ENCODE measurements around the gene PIP5K1C. TPM values are rescaled to one million over a fixed set of nuclear protein-coding genes. Genes with fewer than 3 reads are reported as not detected.

PIP5K1C gene
- polyA plus RNA-seq, 4 donors: 18.3 to 37.0 (median 28.8) TPM

DNA sequence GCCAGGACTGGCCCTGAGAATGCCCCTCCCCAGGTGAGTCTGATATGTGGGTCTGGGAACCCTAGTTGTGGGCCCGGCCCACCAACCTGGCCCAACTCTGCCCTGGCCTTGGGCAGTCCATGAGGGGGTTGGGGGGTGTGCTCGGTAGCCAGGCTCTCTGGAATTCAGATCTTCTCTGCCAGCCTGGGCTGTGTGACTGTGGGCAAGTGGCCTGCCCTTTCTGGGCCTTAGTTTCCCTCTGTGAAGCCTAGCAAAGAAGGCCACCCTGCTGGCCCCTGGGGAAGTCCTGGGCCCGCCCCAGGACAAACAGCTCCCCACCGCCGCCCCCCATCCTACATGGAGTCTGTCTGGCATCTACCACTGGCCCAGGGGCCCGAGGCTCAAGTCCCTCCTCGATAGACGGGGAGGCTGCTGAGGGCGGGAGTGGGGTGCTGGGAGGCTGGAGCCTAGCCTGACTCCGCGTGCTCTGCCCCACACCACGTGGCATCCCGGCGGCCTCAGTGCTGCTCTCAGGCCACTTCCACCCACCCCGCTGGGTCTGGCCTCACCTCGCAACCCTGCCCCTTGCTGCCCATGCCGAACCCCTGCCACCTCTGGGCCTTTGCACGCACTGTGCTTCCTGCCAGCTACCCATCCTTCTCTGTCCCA, 85.3 kb downstream of the PIP5K1C start:
- DNase-seq (ENCODE audit: low read depth in 4 of 4, low spot score in 2 of 4): no peak

DNA sequence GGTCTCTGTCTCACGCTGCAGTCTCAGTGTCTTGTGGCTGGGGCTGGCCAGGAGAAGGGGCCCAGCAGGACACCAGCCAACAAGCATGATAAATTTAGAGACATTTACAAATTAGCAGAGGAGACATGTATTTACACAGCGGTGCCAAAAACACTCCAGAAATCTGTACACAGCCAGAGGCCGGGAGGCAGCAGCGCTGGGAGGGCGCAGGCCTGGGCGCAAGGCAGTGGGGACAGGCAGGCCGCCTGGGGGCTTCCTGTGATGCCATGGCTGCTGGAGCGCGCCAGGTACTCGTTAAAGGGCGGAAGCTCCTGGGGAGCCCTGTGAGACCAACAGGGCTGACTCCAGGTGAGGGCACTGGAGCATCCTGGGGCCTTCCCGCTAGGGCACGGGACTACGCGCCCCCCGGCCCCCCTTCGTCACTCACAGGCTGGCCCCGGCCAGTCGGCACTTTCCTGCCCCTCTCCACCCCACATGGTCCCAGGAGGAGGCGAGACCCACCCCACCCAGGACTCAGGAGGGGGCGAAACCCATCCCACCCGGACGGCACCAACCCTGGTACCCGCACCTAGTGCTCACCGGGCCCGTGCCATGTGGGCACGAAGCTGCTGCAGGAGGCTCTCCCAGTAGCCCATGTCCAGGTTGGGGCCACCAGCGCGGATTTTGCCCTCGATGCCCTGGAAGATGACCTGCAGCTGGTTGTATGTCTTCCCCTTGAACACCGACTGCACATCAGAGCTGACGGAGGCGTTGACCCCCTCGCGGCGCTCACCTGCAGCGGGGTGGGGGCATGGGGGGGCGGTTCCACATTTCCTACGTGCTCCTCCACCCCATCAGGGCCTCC, 86.2 kb downstream of the PIP5K1C start:
- DNase-seq (ENCODE audit: low read depth in 4 of 4, low spot score in 2 of 4): no peak

DNA sequence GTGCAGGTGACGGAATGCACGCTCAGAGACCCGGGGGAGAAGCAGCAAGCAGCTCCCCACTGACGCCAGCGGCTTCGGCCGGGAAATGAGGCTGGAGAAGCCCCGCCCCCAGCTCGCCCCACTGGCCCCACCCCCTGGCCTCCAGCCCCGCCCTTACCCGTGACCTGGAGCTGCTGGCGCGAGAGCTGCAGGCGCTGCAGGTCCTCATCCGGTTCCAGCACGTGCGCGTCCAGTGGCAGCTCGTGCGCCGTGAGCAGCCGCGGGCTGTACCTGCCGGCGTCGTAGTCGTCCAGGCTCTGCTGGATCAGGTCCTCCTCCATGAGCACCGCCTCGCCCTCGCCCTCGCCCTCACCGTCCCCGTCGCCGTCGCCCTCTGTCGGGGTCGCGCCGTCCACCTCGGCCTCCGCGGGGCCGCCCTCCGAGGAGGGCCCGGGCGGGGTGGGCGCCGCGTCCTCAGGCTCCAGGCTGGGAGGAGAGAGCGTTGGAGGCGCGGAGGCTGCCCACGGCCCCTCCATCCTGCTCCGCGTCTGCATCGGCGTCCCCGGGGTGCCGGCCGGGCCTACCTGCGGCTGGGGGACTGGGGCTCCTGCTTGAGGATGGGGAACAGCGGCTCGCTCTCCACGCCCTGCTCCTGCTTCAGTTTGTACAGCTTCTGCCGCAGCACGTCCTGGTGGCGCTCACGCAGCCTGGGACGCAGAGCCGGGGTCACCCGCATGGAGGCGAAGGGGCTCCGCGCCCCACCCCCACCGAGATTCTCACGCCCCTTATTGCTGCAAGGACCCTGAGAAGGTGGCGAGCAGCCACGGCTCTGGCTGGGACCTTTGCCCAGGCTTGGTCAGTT, 87.1 kb downstream of the PIP5K1C start:
- no peak for DNase-seq (ENCODE audit: low read depth in 4 of 4, low spot score in 2 of 4)

DNA sequence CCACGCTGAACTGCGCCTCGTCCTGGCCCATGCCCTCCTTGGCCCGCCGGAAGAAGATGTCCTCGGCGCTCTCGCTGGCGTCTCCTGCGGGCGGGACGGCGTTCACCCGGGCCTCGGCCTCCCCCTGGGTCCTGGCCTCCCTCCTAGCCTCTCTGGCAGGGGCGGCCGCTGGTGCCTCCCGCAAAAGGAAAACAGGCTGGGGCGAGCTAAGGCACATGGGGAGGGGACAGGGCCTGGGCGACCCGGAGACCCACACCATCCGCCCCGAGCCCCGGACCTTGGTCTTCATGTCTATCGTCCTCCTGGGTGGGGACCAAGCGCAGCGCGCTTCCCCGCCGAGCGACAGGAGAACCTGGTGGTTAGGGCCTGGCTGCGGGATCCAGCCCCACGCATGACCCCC, 87.9 kb downstream of the PIP5K1C start:
- DNase-seq (ENCODE audit: low read depth in 4 of 4, low spot score in 2 of 4): no peak

DNA sequence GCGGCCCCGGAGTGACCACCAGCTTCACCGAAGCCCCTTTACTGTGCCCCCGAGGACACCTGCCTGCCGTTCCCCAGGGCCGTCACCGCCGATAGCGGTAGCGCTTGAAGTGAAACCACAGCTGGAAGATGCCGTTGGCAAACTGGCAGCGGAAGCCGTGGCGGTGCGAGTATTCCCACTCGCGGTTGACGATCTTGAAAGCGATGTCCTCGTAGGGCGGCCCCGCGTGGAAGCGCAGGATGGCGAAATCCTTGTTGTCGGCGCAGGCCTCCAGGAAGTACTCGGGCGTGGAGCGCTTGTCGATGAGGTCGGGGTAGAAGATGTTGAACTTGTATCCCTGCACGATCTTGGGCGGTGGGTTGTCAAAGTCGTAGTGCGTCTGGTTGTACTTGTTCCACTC, 88.4 kb downstream of the PIP5K1C start:
- DNase-seq (ENCODE audit: low read depth in 4 of 4, low spot score in 2 of 4): no peak

DNA sequence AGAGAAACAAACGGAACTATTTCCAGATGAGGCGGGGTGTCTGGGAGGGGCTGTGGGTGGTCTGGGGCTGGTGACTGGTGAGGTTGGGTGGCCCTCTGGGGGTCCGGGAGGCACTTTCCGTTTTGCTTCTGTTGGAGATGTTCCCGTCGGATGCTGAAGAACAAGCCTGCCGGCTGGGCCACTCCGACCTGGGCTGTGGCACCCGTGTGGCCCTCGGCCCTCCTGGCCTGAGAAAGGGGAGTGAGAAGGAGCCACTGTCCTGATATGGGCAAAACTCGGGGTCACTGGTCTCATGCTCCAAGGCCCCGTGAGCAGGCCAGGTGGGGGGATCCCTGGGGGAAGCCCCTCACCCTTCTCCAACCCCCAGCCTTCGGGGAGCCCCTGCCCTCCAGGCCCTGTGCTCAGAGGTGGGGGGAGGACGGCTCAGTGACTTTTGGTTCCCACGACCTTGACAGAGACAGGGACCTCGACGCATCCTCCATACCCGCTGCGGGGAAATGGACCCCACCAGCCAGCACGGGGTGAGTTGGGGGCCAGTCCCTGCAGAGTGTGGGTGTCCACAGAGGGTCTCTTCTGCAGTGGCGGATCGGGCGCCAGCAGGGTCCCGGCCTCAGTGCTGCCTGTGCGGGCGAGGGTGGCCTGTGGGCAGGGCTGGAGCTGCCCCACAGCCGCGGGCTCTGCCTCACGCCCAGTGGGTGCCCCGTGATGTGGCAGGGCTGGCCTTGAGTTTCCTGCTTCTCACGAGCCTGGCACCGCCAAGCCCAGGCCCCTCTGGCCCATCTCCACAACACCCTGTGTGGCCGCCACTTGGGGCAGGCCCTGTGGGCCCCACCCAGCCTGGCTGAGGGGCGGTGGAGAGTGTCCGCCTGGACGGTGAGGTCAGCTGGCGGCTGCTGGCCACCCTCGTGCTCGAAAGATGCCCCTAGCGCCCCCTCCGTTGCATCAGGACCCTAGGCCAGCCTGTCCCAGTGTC, 89.2 kb downstream of the PIP5K1C start:
- no peak for DNase-seq (ENCODE audit: low read depth in 4 of 4, low spot score in 2 of 4)

DNA sequence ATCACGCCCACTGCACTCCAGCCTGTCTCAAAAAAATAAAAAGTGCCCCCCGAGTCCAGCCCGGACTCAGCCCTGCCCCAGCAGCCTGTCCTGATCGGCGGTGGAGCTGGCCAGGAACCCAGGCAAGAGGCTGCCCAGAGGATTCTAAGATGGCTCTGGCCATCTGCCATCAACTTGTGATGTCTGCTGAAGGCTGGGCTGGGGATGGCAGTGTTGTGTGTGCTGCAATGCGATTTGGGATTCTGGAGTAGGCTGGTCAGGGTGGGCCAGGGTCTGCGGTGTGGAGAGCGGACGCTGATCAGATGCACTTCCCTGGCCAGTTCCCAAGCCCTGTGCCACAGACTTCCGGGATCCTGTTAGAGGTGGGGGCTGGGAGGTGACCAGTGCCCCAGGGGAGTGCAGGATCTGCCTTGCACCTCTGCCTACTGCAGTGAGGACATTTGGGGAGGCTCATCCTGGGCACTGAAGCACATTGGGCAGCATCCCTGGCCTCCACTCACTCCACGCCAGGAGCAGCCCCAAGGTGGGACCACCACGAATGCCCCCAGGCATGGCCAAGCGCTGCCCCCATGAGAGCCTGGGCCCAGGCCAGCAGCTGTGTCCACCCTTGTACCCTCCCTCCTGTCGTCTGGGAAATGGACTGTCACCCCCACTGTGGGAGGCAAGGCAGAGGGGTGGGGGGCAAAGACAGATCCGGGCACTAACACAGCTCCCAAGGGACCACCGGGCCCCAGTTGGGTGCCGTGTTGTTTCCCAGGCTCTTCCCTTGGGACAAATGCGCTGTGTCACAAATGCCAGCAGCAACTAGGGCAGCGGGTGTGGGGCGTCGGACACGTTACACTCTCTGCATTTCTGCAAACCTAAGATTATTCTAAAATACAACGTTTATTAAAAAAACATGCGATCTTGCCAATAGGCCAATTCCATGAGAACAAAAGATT, 90.2 kb downstream of the PIP5K1C start:
- no peak for DNase-seq (ENCODE audit: low read depth in 4 of 4, low spot score in 2 of 4)

DNA sequence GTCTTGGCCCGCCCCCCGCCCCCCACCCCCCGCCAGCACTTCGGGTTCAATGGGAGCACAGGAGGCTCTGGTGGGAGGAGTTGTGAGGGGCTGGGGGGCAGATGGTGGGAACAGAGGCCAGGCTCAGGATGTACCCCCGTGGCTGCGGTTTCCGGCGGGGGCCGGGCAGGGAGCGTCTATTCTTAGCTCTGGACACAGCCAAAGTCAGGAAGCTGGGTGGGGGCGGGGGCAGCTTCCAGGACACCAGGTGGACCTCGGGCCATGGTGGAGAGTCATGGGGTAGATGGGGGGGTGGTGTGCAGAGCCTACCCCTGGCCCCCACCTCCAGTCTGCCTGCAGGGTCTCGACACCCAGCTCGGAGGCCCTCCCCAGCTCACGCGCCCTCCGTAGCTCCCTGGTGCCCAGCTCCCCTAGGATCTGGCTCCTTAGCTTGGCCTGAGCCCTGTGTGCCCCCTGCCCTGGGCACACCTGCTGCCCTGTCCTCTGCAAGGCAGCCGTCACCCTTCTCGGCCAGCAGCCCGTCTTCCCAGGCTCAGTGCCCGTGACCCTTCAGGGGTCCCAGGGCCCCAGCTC, 91.4 kb downstream of the PIP5K1C start:
- no peak for DNase-seq (ENCODE audit: low read depth in 4 of 4, low spot score in 2 of 4)

DNA sequence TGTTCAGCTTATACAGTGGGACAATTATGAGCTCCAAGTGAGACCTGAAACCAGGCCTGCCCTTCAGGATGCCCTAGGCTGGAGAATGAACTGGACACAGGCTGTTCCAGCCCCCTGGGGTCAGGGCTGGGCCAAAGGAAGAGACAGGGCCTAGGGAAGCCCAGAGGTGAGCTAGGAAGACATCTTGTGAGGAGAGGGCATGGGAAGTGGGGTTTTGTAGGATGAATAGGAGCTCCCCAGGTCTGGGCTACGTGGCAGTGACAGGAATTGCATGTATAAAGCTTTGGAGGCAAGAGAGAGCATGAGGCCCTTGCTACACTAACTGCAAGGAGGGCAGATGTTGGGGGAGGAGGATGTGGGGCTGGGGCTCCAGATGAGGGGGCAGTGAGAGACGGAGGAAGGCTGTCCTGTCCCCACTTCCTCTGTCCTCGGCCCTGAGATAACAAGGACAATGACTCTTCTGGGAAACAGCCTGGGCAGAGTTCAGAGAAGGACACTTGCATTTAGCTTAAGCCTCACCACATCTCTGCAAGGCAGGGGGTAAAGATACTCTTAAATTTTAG, 92.1 kb downstream of the PIP5K1C start:
- no peak for DNase-seq (ENCODE audit: low read depth in 4 of 4, low spot score in 2 of 4)

DNA sequence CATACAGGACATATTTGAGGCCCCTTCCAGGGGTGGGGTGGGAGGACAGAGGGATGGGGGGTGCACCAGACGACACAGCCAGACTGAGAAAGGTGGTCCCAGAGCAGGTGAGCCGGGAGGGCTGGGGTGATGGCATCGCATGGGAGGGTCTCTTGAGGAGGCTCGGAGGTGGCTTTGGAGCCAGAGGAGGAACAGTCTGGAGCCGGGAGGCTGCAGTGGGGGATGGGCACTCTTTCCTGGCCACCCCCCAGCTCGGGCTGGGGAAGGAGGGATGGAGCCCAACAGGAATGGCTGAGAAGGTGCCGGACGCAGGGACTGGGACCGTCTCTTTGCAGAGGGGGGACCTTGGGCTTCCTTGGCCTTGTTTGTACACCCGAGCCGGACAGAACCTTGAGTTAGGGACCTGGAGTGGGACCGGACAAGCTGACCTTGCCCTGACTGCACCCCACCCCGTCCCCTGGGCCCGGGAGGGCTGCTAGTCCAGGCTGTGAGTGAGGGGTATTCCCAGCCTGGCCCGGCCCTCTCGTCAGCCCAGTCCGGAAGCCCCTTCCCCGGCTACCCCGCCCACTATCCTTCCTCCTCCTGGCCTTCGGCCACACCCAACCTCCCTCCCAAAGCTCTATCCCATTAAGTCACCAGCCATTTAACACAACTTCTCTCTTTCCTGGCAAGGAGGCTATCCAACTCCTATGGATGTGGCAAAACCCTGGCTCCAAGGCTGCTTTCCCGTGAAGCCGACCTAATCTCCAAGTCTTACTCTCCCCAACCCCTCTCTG, 92.8 kb downstream of the PIP5K1C start:
- DNase-seq (ENCODE audit: low read depth in 4 of 4, low spot score in 2 of 4): no peak

DNA sequence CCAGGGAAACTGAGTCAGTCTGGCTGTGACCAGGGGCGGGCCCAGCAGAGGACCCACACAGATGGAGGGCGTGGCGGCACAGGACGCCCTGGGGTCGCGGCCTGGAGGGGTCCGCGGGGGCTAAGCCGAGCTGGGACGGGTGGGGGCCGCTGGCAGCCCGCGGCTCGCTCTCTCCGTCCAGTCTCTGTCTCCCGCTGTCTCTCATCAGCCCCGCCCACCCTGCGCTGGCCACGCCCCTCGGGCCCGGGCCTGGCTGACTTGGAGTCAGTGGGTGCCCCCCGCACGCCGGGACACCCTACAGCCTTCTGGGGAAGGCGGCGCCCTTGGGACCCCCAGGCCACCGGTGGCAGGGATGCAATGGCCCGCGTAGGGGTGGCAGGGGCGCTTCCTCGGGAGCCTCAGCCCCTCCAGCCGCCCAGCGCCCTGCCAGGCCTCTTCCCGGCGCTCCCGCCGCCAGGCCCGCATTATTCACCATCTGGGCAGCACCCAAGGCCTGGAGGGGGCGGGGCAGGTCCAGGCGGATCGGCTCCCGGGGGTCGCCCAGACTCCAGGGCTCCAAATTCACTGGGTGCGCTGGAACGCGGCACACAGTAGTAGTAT, 93.5 kb downstream of the PIP5K1C start, which contains the start of gene TBXA2R:
Gene TBXA2R, minus strand, starts transcription at position 186 of the 600 bp plus-strand sequence. CDS start 6,241 bp downstream, outside the sequence.
- no peak for DNase-seq (ENCODE audit: low read depth in 4 of 4, low spot score in 2 of 4)

DNA sequence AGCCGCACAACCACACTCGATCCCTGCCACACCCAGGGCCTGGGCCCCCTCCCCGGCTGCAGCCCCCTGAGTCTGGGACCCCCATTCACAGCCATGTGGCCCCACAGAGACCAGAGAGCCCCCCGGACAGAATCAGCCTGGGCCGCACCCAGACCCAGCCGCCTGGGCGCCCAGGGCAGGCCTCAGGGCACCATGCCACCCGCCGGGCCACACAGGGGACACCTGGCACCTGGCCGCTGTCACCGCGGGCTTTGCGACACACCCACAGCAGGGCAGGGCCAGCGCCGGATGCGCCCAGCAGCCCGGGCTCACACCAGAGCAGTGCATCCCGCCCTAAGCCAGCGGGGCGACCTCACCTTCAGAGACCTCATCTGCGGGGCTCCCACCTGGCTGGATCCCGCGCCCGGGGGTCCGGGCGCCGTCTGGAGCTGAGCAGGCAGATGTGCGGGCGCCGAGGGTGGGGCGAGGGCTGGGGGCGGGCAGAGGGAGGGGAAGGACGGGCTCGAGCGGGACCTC, 94.0 kb downstream of the PIP5K1C start:
- no peak for DNase-seq (ENCODE audit: low read depth in 4 of 4, low spot score in 2 of 4)

DNA sequence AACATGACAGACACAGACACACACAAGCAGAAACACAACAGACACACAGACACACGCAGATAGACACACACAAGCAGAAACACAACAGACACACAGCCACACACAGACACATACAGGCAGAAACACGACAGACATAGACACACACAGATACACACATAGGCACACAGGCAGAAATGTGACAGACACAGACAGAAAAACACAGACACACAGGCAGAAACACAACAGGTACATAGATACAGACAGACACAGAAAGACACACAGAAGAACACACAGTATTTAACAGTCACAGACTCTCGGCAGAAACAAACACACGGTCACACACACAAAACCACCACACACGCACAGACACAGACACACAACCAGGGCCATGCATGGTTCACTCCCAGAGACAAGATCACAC, 94.5 kb downstream of the PIP5K1C start:
- DNase-seq (ENCODE audit: low read depth in 4 of 4, low spot score in 2 of 4): no peak

DNA sequence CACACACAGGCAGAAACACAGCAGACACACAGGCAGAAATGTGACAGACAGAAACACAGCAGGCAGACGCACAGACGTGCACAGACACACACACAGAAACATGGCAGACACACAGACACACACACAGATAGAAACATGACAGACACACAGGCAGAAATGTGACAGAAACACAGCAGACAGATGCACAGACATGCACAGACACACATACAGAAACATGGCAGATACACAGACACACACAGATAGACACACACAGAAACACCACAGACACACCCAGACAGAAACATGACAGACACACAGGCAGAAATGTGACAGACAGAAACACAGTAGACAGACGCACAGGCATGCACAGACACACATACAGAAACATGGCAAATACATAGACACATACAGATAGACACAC, 94.9 kb downstream of the PIP5K1C start:
- DNase-seq (ENCODE audit: low read depth in 4 of 4, low spot score in 2 of 4): no peak

DNA sequence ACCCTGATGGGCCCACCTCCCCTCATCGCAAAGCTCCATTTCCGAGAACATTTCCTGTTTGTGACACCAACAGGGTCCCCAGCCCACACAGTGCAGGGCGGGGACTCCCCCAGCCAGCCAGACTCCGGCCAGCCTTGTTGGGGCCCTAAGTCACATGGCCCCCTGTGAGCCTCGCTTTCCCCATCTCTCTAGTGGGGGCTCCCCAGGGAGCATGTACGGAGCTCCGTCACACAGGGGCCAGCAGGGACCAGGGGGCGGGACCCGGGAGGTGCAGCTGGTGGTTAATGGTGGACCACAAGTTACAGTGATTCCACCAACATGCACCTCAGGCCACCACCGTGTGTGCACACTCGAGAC, 95.3 kb downstream of the PIP5K1C start:
- DNase-seq (ENCODE audit: low read depth in 4 of 4, low spot score in 2 of 4): no peak

DNA sequence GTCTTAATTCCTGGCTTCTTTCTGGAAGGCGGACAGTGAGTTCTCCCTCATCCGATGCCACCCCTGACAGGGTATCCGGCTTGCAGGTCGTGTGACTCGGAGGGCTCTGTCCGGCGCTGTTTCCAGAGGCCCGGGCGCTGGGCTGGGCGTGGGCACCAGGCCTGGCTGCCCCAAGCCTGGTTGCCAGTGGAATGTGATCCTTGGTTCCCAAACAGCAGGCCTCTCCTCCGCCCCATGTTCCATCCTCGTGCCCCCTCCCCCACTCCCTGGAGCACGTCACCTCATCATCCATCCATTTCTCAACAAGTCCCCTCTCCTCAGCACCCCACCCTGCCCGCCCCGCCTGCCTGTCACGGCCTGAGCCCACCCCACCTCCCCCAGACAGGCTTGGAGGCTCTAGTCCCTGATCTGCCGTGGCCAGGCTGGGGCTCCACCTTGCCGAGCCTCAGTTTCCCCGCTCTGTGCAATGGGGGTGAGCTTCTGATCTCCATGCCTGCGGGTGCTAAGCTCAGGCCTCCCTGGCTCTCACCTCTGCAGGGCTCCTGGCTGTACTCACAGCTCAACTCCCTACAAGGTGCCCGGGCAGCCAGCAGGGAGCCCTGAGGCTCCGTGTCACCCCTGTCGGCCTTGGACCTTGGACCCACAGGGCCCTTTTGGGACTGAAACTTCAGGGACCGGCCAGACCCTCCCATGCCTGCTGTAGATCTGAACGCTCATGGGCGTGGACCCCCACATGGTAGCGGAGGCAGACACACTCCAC, 95.9 kb downstream of the PIP5K1C start:
- DNase-seq (ENCODE audit: low read depth in 4 of 4, low spot score in 2 of 4): no peak
